Activated CD8-positive, alpha-beta T cell treated with anti-CD3 and anti-CD28 coated beads for 36 hours (primary cell): ENCODE measurements around the gene PYGO1. TPM values are rescaled to one million over a fixed set of nuclear protein-coding genes. Genes with fewer than 3 reads are reported as not detected.

Experiments
- ATAC-seq: fragments of 200-7000 bp; cut with Tn5 transposase; one replicate; pipeline ENCODE4 v1.10.0; 2021; ENCODE audit warnings: mild to moderate bottlenecking, moderate library complexity
- CTCF ChIA-PET: fragments of 350-600 bp; sonication (Branson Sonifier 250); formaldehyde crosslinking; loops from one replicate; lab custom pipeline; 2021; ENCODE audit warnings: antibody characterized with exemption; lab: Charles Lee
- POLR2A ChIA-PET: fragments of 350-600 bp; sonication (Branson Sonifier 250); formaldehyde crosslinking; loops from one replicate; lab custom pipeline; 2021; ENCODE audit warnings: antibody characterized with exemption; lab: Charles Lee
- DNase-seq: peaks from one replicate; pipeline ENCODE4 v3.0.0-alpha.2; 2020
- H3K27ac Mint-ChIP-seq: one replicate; pipeline ENCODE4 v1.8.0; 2021; ENCODE audit warnings: mild to moderate bottlenecking, mixed read lengths
- H3K27me3 Mint-ChIP-seq: one replicate; pipeline ENCODE4 v1.8.0; 2021; ENCODE audit warnings: mixed read lengths
- H3K36me3 Mint-ChIP-seq: one replicate; pipeline ENCODE4 v1.8.0; 2021; ENCODE audit warnings: low read depth, mixed read lengths
- H3K4me1 Mint-ChIP-seq: one replicate; pipeline ENCODE4 v1.8.0; 2021; ENCODE audit warnings: low read depth, mixed read lengths
- H3K4me3 Mint-ChIP-seq: one replicate; pipeline ENCODE4 v1.8.0; 2021; ENCODE audit warnings: mild to moderate bottlenecking, moderate library complexity, mixed read lengths
- H3K9me3 Mint-ChIP-seq: one replicate; pipeline ENCODE4 v1.8.0; 2021; ENCODE audit warnings: mixed read lengths
- intact Hi-C: fragments of 100-400 bp; cut with micrococcal nuclease; formaldehyde crosslinking; loops from one replicate; pipeline ENCODE4 v1.10.0; 2022
- total RNA-seq, 2 experiments: library from RNA; stranded (reverse); gene quantifications; one replicate each; pipeline ENCODE4 v1.2.3, GENCODE V29; 2021
- TF ChIP-seq, protein P1 (sequence below): fragments of 200-600 bp; IDR thresholded peaks from one replicate; pipeline ENCODE4 v1.8.0; 2022; ENCODE audit warnings: antibody characterized with exemption, mild to moderate bottlenecking

The PYGO1 gene, protein sequence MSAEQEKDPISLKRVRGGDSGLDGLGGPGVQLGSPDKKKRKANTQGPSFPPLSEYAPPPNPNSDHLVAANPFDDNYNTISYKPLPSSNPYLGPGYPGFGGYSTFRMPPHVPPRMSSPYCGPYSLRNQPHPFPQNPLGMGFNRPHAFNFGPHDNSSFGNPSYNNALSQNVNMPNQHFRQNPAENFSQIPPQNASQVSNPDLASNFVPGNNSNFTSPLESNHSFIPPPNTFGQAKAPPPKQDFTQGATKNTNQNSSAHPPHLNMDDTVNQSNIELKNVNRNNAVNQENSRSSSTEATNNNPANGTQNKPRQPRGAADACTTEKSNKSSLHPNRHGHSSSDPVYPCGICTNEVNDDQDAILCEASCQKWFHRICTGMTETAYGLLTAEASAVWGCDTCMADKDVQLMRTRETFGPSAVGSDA
- not detected for total RNA-seq

DNA sequence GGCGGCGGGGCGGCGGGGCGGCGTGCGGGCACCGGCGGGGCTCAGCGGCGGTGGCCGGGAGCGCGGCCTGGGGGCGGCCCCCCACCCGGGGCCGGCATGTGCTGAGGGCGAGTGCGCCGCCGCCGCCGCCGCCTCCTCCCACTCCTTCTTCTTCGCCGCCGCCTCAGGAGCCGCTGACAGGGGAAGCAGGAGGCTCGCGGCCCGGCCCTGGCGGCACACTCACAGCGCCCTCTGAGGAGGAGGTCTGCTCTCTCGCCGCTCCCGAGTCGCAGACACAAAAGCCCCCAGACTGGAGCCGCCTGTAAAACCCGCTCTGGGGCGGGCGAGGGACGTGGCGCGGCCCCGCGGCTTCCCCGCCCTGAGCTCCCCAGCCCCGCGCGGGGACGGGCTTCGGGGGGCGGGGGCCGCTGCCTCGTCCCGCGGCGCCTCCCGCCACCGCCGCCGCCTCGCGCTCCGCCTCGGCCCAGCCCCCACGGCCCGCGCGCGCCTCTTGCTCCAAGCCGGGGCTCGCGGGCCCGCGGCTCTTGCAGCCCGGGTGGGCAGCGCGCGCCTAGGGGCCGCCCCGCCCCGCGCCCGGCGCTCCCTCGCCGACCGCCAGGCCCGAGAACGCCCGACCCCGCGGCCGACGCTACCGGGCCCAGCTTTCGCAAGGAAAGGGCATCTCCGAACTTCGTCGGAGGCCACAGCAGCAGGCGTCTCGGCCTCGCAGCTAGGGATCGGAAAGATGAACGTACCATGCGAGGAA lies at the start of gene PYGO1:
Gene PYGO1 (minus strand): TSS at position 276 of the 745 bp plus-strand sequence. CDS start 462 bp downstream, outside the sequence.
- Mint-ChIP-seq H3K36me3 (no peaks in the 10 kb centered on the region), H3K27ac (no peak within 1 kb of the TSS), H3K4me3 (peak within 1 kb of the TSS; percentile 40), H3K4me1 (peaks cover 3% of the 10 kb centered on the region), H3K27me3 (peaks cover 45% of the 10 kb centered on the region), H3K9me3 (no peaks in the 10 kb centered on the region)
- DNase-seq (peak; percentile 54), ATAC-seq (peak; percentile 77)
- ChIA-PET POLR2A (interaction anchor here (1.0 kb wide), 1 partner anchor 11 kb away, joined by 3 read pairs; no protein-coding TSS in a partner anchor), CTCF (no interaction called here)
- TF ChIP-seq, protein P1, sequence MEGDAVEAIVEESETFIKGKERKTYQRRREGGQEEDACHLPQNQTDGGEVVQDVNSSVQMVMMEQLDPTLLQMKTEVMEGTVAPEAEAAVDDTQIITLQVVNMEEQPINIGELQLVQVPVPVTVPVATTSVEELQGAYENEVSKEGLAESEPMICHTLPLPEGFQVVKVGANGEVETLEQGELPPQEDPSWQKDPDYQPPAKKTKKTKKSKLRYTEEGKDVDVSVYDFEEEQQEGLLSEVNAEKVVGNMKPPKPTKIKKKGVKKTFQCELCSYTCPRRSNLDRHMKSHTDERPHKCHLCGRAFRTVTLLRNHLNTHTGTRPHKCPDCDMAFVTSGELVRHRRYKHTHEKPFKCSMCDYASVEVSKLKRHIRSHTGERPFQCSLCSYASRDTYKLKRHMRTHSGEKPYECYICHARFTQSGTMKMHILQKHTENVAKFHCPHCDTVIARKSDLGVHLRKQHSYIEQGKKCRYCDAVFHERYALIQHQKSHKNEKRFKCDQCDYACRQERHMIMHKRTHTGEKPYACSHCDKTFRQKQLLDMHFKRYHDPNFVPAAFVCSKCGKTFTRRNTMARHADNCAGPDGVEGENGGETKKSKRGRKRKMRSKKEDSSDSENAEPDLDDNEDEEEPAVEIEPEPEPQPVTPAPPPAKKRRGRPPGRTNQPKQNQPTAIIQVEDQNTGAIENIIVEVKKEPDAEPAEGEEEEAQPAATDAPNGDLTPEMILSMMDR: no peak
- intact Hi-C loops: no loop called here

DNA sequence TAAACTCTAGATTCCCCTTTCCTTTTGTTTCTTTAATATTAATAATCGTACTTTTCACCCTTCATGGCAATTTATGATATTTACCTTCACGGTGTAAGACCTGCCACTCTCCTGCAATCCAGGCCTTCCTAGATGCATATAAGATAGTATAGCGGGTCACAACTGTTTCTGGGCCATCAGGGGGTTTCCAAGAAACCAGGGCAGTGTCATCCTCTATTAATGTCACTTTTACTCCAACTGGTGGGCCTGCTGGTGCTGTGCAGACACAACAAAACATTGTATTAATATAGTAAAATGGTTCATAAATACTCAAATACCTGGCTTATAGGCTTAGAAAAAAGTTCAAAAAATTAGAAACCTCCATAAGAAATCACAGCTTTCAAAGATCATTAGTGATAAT lies 48.9 kb upstream of the PYGO1 start:
- Mint-ChIP-seq H3K36me3 (no peaks in the 10 kb centered on the region), H3K27ac (no peak overlapping the region), H3K4me1 (no peaks in the 10 kb centered on the region), H3K4me3 (no peak overlapping the region), H3K9me3 (no peaks in the 10 kb centered on the region), H3K27me3 (peaks cover 3% of the 10 kb centered on the region)
- ChIA-PET CTCF (no interaction called here), POLR2A (no interaction called here)
- intact Hi-C loops: no loop called here
- TF ChIP-seq, protein P1: no peak
- no peak for ATAC-seq
- DNase-seq: no peak

DNA sequence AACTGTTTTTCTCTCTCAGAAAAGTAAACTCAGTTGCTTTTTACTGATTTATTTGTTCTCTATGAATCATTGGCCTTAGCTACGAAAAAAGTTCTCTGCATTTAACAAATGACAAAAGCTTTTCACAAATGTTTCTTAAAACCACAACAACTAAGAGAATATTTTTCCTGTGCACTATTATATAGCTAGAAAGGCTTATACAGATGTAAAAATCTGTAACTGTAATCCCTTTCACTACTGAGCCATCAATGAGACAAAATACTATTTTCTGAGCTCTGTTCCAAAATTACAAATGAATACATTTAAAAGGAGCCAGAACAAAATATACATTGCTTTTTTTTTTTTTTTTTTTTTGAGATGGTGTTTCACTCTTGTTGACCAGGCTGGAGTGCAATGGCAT lies 45.6 kb upstream of the PYGO1 start:
- Mint-ChIP-seq H3K27me3 (peaks cover 2% of the 10 kb centered on the region), H3K27ac (no peak overlapping the region), H3K9me3 (no peaks in the 10 kb centered on the region), H3K36me3 (no peaks in the 10 kb centered on the region), H3K4me3 (no peak overlapping the region), H3K4me1 (no peaks in the 10 kb centered on the region)
- DNase-seq: no peak
- CTCF ChIA-PET: no interaction called here
- TF ChIP-seq, protein P1: no peak
- ATAC-seq: no peak
- POLR2A ChIA-PET: no interaction called here
- intact Hi-C loops: no loop called here

DNA sequence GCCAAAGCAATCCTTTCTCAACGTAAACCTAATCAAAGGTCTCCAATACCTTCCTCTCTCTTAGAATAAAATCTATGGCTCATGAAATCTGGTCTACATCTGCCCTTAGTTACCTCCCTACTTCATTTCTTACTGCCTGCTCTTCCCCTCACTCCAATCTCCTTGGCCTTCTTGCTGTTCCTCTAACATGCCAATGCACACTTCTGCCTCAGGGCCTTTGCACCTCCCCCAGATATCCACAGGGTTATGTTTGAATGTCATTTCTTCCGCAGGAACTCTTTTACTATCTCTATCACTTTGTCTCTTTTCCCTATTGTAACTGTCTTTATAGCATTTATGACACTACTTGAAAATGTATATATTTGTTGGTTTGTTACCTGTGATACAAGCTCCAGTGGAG lies 44.3 kb upstream of the PYGO1 start:
- no peak overlapping the region for H3K4me3 Mint-ChIP-seq
- H3K36me3 Mint-ChIP-seq: no peaks in the 10 kb centered on the region
- peaks cover 2% of the 10 kb centered on the region for H3K27me3 Mint-ChIP-seq
- TF ChIP-seq, protein P1: no peak
- ChIA-PET CTCF (interaction anchor here (1.3 kb wide), 1 partner anchor 118 kb away, joined by 3 read pairs; no protein-coding TSS in a partner anchor), POLR2A (no interaction called here)
- no peak overlapping the region for H3K27ac Mint-ChIP-seq
- H3K4me1 Mint-ChIP-seq: no peaks in the 10 kb centered on the region
- H3K9me3 Mint-ChIP-seq: no peaks in the 10 kb centered on the region
- no peak for ATAC-seq
- intact Hi-C loops: no loop called here
- DNase-seq: no peak

DNA sequence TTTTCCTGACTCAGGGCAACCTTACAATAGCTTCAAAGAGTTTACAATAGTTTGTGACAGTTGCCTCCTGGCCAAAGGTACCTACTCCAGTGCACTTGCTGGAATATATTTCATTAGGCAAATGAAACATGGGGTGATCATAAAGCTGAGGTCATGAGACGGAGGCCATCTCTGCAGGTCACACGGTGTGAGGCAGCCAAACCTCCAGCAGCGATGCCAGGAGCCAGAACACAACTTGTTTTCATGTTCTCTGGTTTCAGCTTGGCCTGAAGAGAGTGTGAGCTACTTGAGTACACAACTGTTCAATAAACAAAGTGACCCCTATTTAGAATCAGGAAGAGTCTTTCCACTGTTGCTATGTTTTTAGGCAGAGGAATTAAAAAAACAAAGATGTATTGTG lies 42.7 kb upstream of the PYGO1 start:
- peaks cover 2% of the 10 kb centered on the region for H3K27me3 Mint-ChIP-seq
- CTCF ChIA-PET: interaction anchor here (1.2 kb wide), 1 partner anchor 106 kb away, joined by 3 read pairs; no protein-coding TSS in a partner anchor
- no peak overlapping the region for H3K4me3 Mint-ChIP-seq
- ATAC-seq: no peak
- H3K27ac Mint-ChIP-seq: no peak overlapping the region
- H3K9me3 Mint-ChIP-seq: no peaks in the 10 kb centered on the region
- POLR2A ChIA-PET: no interaction called here
- no peaks in the 10 kb centered on the region for H3K36me3 Mint-ChIP-seq
- TF ChIP-seq, protein P1: no peak
- no peaks in the 10 kb centered on the region for H3K4me1 Mint-ChIP-seq
- no peak for DNase-seq
- intact Hi-C loops: no loop called here
